GM18517 (cell line): ENCODE data around the gene REPS2.

Experiments used
- ATAC-seq: cut with Tn5 transposase; IDR thresholded peaks from one replicate; pipeline ENCODE4 v1.9.1; 2021; ENCODE audit warnings: mild to moderate bottlenecking, moderate library complexity; ENCODE audit not compliant: unreplicated experiment

Gene REPS2

DNA sequence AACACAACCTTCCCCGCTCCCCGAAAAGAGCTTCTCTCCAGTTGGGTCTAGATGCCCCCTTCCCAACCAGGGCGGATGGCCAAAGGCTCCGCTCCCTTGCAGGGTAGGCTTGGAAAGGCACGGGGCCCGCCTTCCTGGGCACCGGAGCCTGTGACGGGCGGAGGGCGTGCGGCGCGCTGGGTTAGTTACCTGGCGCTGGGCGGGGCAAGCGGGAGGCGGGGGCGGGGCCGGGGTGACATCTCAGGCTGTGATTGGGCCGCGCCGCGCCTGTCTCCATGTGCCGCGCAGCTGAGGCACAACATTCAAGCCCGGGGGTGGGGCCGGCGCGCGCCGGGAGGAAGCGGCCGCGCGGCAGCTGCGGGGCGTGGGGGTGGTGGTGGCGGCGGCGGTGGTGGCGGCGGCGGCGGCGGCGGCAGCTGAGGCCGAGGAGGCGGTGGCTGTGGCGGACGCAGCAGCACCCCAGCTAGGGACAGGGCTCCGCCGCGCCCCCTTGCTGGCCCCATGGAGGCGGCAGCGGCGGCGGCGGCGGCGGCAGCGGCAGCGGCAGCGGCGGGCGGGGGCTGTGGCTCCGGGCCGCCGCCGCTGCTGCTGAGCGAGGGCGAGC lies at the start of gene REPS2:
Gene REPS2 (plus strand): TSS at position 298 of the 604 bp plus-strand sequence. CDS start 204 bp downstream, at position 502.
- peak; percentile 73 for ATAC-seq

GRCh38 chrX:16897445-16897844 lies 49.0 kb upstream of the REPS2 start:
- no peak for ATAC-seq

DNA sequence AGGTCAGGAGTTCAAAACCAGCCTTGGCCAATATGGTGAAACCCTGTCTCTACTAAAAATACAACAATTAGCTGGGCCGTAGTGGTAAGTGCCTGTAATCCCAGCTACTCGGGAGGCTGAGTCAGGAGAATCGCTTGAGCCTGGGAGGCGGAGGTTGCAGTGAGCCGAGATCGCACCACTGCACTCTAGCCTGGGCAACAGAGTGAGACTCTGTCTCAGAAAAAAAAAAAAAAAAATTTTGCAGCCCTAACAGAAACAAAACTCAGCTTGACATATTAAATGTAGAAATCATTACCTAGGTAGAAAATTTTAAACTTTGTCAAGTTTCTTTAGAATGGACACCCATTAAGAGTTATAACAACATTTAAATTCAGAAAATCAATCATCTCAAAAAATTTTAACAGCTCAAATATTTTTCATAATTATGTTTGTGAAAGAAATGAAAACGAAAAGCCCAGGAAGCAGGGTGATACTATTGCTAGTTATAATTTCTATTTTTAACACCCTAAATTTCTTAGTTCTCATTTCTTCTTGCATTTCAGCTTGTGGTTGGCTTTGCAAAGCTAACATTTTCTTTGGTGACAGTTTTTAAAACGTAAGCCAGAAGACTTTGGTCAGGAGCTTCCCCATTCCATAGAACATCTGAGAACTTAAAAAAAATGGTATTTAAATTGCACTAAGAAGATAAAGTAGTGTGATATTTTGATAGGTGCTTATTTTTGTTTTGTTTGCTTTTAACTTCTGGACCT lies 43.0 kb upstream of the REPS2 start:
- peak; percentile 67 for ATAC-seq

DNA sequence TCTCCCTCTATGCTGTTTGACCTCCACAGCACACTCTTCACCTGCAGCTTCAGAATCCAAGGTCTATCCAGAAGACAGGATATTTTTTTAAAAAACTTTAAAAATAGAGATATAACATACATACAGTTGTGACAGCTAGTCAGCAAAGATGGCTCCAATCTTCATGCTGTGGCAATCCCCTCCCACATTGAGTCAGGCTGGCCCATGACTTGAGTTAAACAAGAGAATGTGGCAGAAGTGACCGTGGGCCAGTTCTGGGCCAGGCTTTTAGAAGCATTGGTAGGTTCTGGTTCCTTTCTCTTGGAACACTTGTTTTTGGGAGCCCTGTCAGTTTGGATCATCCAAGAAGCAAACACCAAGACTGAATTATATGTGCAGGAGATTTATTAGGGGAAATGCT lies 36.1 kb upstream of the REPS2 start:
- no peak for ATAC-seq

DNA sequence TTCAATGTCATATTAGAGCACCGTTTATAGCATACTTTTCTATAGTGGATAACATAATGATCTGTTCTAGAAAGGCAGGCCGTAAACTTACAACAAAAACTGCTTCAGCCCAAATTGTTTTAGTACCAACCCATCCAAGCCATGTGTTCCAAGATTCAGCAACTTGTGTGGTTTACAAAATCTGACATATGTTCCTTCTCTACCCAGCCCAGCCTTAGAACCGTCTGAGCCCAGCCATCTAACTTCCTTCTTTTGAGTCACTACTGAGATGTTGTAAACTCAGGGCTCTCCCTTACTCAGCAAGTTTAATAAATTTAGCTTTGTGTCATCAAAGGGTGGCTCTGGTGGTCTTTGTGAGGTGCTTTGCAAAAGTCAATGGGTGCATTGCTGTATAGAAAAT lies 32.4 kb upstream of the REPS2 start:
- ATAC-seq = no peak

GRCh38 chrX:16916561-16916960 lies 29.9 kb upstream of the REPS2 start:
- ATAC-seq = no peak

DNA sequence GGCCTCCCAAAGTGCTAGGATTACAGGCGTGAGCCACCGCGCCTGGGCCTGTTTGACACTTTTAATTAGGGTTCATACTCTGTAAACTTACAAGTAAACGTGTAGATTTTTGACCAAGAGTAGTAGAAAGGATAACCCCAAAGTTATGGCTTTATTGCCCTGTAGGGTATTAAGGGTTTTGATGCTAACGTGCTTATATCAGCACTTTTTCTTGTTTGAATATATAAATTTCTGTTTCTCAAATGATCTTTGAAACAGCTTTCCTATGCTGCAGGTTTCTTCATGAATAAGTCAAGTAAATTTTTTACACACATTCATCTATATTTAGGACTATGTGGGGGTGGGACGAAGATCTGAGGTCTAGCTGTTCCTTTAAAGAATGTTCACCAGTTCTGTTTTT lies 29.3 kb upstream of the REPS2 start:
- no peak for ATAC-seq

- ATAC-seq = no peak
Observed at GRCh38 chrX:16918979-16919378, 27.5 kb upstream of the REPS2 start.

DNA sequence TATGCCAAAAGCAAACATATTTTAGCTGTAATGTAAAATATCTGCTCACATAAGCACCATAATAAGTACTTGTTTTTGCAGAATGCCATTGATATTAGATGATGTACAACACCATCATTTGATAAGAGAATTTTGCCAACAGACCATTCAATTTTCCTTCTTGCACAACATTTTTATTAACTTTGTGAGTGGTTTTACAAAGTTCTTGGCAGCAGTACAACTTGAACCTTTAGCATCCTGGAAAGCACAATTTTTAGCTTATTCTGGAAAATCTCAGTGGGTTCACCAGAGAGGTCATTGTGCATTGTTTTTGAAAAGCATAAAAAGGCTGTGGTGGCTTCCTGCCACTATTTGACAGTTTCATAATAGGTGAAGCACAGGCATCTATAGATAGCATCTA lies 26.4 kb upstream of the REPS2 start:
- no peak for ATAC-seq

DNA sequence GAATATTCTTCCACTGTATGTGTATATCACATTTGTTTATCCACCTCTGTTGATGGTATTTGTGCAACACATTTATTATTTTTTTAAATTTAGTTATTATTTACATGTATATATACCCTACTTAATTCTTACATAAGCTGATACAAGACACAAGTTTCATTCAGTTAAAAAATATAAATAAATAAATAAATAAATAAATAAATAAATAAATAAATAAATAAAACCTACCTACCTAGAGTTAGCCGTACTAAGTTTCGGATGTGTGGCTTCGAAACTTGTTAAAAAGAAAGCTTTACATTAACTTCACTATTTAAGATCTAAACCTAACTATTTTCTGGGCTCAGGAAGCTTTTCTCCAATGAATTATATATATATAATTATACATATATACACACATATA lies 23.3 kb upstream of the REPS2 start:
- ATAC-seq = no peak

DNA sequence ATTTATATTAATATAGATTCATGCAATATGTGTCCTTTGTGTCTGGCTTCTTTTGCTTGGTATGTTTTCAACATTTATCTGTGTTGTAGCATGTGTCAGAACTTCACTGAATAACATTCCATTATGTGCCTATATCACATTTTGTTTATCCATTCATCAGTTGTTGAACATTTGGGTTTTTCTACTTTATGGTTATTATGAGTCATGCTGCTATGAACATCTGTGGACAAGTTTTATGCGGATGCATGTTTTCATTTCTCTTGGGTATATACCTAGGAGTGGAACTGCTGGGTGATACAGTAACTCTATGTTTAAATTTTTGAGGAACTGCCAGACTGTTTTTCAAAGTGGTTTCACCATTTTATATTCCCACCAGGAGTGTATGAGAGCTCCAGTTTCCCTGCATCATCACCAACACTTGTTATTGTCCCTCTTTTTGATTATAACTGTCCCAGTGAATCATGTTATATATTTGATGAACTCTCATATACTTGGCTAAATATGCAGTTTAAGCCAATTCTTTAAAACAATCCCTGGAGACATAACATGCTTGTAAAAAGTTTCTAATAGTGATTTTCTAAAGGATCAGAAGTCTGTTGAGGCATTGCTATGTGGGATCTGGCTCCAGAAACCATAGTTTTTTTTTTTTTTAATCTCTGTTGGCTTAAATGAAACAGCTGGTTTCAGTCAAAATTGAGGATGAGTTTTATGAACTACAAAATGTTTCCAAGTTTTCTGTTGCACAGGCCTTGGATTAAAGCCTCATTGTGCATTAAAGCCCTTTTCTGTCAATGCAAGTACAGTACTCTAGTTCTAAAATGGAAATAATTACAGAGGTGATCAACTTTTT lies 21.6 kb upstream of the REPS2 start:
- no peak for ATAC-seq

DNA sequence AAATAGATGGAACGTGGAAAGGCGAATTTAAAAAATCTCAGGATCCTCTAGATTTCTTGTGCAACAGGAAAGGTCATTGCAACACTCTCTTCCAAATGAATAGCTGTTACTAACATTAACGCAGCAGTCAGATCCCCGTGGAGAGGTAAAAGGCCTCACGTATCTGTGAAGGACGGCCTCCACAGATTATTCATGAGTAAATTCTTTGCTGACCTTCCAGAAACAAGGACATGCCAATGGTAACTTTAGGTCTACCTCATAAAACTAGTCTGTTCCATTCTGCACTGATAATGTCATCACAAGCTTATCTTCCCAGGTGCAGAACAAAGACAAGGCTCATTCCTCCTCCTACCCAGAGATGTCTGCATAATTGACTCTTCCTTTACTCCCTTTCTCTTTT lies 16.1 kb upstream of the REPS2 start:
- no peak for ATAC-seq

DNA sequence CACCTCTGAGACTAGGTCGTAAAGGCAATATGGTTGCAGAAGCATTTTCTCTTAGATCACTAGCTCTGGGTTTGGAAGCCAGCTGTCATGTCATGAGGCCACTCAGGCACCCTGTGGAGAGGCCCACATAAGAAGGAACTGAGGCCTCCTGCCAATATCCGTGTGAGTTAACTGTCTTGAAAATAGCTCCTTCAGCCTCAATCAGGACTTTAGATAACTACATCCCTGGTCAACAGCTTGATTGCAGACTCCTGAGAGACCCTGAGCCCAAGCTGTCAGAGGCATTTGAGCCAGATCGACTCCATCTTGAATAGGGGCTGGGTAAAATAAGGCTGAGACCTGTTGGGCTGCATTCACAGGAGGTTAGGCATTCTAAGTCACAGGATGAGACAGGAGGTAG lies 15.1 kb upstream of the REPS2 start:
- ATAC-seq = no peak

GRCh38 chrX:16931855-16932575 lies 14.4 kb upstream of the REPS2 start:
- ATAC-seq = no peak

- no peak for ATAC-seq
Observed at GRCh38 chrX:16934185-16934584, 12.3 kb upstream of the REPS2 start.

DNA sequence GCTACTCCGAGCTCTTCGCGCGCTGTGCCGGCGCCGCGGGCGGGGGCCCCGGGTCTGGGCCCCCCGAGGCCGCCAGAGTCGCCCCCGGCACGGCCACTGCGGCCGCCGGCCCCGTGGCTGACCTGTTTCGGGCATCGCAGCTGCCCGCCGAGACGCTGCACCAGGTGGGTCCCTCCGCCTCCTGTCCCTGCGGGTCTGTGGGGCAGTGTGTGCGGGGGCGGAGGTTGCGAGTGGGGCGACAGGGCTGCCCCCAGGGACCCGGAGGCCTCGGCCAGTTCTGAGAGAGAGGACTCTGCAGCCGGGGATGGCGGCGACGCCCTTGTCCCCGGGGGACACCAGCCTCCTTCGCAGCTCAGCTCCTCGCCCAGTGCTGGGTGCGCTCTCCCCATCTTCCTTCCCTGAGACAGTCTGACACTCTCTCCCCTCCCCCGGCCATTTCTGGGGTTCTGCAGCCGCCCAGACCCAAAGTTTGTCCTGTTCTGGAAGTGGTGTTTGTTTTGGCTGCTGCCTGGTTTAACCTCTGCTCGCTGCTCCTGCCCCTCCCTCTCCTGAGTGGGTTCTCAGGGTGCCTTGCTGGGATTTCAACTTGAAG lies 609 bp downstream of the REPS2 start:
- peak; percentile 12 for ATAC-seq

DNA sequence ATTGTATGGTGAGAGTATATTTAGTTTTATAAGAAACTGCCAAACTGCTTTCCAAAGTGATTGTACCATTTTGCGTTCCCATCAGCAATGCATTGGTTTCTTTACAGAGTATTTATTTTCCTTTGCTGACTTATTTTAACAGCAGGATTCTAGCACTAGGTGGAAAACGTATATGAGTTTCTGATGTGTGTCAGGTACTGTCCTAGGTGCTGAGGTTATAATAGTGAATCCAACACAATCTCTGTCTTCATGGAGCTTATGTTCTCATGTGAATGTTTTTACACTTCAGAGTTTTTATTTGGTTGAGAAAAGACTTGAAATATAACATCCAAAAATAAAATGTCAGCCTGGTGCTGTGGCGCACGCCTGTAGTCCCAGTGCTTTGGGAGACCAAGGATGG lies 4.0 kb downstream of the REPS2 start:
- no peak for ATAC-seq

DNA sequence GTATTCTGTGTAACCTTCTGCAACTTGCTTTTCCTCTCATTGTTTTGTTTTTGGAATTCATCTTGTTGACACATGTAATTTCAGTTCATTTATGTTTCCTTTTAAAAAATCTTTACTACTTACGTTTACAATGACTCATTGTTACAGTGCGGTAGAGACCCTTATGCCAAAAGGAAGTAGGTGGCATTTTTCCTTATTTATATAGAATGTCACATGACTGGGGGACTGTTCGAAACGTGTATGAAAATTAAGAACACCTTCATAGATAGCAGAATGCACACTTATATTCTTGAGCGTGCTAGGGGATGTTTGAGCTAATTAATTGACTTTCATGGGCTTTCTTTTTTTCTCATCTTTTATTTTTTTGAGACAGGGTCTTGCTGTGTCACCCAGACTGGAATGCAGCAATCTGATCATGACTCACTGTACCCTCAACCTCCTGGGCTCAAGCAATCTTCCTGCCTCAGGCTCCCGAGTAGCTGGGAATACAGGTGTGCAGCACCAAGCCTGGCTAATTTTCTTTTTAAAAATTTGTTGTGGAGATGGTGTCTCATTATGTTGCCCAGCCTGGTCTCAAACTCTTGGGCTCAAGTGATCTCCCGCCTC lies 7.3 kb downstream of the REPS2 start:
- no peak for ATAC-seq

- ATAC-seq = no peak
Observed at GRCh38 chrX:16957751-16958150, 11.3 kb downstream of the REPS2 start.

DNA sequence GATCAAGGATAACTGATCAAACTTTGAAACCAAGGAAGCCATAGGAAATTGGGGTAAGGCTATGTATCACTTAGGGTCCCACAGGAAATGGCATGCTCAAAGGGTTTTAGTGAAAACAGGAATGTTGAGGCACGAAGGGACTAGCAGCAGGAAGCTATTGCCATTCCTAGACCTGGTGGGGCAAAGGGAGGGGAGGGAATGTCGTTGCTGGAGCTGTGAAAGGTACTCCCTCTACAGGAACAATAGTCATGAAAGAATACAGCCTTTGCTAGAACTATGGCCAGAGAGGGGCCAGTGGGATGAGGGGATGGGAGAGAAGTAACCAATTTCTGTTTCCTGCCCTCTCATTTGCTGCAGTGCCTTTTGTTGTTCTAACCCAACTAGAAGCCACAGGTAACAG lies 11.9 kb downstream of the REPS2 start:
- no peak for ATAC-seq
